NCI-H526 treated with DMSO at 0.1 percent for 48 hours (cell line): ENCODE results near the gene LMNTD2.

Experiments used
- DNase-seq: peaks from one replicate; lab custom pipeline; 2025; lab: John Stamatoyannopoulos, UW

Gene LMNTD2

DNA sequence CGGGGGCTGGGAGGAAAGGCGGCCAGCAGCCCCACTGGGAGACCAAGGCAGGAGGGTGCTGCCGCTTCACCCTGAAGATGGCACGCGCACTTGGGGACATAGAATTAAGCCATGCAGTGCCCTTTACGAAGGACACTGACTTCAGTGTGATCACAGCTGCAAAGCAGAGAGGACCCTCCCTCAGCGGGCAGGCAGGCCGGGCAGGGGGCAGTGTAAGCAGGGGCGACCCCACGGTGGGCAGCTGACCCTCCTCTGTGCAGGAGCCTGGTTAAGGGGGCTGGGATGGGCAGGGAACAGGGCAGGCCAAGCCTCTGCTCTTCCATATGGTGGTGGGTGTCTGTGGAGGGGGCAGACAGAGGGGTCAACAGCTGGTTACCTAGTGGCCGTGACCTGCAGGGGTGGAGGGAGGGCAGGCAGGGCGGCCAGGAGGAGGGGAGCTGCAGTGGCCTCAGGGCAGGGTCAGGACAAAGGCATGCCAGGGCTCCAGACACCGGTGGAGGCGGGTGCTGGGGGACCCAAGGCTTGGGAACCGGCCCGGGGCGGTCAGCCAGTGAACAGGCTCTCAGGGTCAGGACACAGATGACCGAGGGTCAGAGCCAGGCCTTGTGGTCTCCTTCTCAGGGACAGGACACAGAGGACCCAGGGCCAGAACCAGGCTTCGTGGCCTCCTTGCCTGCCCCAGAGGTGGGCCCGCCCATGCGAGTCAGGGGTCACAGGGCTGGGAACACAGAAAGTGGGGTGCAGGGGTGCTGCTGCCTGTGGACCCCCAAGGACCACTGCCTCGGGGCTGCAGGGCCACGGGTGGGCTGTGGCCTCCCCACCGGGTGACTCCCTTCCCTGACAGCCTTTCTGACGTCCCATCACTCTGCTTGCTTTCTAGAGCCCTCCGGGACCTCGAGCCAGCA, 7.2 kb downstream of the LMNTD2 start:
- no peak for DNase-seq

DNA sequence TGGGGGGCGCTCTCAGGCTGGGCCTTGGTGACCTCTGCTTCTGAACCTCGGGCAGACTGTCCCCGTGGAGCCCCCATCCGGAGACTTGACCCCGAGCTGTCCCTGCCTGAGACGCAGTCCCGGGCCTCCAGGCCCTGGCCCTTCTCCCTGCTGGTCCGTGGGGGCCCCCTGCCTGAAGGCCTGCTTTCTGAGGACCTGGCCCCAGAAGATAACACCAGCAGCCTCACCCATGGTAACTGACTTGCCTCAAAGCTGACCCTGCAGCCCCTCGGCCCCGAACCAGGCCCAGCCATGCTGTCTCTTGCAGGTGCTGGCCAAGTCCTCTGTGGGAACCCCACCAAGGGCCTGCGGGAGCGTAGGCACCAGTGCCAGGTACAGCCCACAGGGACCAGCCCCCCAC, 8.9 kb downstream of the LMNTD2 start:
- no peak for DNase-seq

DNA sequence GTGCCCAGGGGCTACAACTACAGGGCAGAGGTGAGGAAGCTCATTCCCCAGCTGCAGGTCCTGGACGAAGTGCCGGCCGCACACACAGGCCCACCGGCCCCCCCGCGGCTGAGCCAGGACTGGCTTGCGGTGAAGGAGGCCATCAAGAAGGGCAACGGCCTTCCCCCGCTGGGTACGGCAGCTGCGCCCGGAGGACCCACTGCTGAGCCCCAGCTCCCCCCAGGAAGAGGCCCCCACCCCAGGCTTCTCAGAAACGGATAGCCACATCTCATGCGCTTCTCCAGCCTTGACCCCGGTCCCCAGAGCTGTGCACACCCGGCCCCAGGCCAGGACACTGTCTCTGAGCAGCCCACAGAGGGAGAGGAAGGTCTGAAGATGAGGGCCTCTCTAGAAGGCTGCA, 9.4 kb downstream of the LMNTD2 start:
- no peak for DNase-seq

- DNase-seq = no peak
Measured at GRCh38 chr11:550746-551085, 9.8 kb downstream of the LMNTD2 start.

GRCh38 chr11:550021-550745, 10.4 kb downstream of the LMNTD2 start:
- DNase-seq = no peak

- DNase-seq = no peak
Measured at GRCh38 chr11:548700-549603, 11.6 kb downstream of the LMNTD2 start.

GRCh38 chr11:545171-545570, 15.4 kb downstream of the LMNTD2 start:
- DNase-seq = no peak

GRCh38 chr11:544817-545166, 15.7 kb downstream of the LMNTD2 start:
- DNase-seq = no peak

DNA sequence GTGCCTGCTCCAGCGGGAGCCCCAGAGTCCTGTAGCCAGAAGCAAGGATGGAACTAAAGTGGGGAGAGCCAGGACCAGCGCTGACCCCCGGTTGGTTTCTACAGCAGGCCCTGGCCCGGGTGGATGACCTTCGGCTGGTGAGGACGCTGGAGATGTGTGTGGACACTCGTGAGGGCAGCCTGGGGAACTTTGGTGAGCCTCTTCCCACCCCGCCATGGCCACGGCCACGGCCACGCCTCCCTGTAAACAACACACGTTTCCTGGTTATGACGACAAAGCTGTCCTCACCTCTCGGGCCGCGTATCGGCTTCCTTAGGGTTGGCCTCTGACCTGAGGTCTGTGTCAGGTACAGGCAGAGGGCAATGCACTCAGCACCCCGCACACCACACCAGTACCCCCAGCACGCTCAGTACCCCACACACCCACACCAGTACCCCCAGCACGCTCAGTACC, 19.1 kb downstream of the LMNTD2 start:
- no peak for DNase-seq

DNA sequence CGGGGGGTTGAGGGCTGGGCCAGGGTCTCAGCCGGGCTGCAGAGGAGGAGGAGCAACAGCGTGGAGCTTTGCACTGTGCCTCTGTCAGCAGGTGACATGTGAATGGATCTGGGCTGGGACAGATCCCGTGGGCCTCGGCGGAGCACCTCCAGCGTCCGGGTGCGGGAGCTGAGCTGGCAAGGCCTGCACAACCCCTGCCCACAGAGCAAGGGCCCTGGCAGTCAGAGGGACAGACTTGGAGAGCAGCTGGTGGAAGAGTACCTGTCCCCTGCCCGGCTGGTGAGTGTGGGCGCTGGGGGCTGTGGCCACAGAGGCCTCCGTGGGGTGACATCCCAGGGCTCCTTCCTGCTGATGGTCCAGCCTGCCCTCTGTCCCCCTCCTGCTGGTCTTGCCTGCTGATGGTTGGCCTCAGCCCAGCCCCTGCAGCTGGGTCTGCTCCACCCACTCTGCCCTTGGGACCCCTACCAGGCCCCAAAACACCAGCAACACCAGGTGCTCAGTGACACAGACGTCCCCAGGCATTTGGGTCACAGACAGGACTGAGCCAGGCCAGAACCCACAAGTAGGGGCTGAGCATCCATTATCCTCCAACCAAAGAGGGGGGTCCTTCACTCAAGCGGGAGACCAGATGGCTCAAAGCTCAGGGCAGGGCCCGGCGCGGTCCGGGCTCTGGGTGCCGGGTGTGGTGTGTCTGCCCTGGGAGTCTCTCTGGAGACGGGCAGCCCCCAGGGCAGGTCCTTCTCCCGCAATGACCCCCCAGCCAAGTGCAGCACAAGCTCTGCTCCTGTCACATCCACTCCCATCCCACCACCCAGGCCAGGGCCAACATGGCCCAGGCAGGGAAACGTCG, 19.7 kb downstream of the LMNTD2 start:
- no peak for DNase-seq

GRCh38 chr11:539971-540481, 20.5 kb downstream of the LMNTD2 start:
- no peak for DNase-seq

DNA sequence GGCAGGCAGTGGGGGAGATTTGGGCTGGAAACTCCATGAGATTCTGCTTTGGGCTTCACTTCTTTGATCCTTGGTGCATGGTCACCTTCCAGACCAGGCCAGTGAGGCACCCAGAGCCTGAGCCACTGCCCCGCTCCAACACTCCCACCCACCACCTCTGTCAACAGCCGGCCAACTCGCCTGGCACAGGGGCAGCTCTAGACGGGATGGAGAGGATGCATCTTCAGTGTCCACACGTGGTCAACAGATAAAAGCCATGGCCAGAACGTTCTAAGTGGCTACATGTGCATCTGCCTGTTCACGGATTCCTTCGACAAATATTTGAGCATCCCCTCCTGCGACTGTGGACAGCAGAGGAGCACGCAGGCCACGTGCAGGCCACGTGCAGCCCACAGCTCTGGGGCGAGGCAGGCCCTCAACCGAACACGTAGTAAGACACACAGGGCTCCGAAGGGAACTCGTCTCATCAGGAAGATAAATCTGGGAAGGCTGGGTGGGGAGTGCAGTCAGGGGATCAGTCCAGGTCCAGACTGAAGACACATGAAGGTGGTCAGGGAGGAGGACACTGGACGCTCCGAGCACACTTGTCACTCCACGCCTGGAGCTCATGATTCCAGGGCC, 22.0 kb downstream of the LMNTD2 start:
- no peak for DNase-seq

DNA sequence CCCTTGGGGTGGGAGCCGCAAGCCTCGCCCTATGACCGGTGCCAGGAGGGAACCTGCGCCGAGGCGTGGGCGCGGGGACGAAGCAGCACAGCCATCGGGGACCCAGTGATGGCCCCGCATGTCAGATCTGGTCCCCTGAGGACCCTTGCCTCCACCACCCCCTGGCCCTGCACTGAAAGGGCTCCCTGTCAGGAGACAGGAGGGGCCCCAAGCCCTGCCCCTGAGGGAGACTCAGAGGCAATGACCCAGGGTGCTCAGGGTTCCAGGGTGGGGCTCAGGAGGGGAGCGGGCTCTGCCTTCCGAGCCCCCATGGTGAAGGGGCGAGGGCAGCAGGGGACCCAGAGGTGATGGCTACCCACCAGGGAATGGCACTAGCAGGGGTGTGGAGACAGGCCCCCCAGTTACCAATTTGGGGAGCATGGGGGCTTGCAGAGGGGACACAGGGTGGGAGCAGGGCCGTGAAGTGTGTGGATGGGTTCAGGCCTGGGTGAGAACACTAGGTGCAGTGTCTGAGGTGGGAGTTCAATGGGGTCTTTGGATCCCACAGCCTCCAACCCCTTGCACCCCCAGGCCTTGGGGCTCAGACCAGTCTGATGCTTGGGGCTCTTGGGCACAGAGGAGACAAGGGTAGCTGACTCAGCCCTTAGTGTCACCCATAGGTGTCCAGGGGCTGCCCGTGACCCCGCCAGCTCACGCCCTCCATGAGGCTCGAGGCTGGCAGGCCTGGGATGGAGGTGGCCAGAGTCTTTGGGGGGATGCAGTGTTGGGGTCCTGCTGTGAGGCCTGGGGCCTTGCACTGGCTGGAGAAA, 22.7 kb downstream of the LMNTD2 start:
- no peak for DNase-seq

GRCh38 chr11:536841-537621, 23.5 kb downstream of the LMNTD2 start, which contains the start of gene LRRC56:
TSS of gene LRRC56 (plus strand) at chr11:537527. CDS start at chr11:540685, 3,158 bp downstream.
- DNase-seq = peak; percentile 94

- peak; percentile 87 for DNase-seq
Measured at GRCh38 chr11:535519-536454, 24.8 kb downstream of the LMNTD2 start, which contains the start of gene HRAS. TSS of gene HRAS (minus strand) at chr11:535576.

DNA sequence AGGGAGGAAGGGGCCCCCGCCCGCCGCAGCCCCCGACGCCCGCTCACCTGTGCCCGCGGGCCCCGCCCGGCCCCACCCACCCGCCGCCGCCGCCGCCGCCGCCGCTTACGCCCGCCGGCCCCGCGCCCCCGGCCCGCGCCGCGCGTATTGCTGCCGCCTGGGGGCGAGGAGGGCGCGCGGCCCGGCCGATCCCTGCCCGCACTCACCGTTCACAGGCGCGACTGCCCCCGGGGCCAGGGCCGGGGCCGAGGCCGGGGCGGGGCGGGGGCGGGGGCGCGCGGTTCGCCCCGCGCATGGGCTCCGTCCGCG, 25.4 kb downstream of the LMNTD2 start:
- no peak for DNase-seq

GRCh38 chr11:534396-535209, 25.9 kb downstream of the LMNTD2 start:
- peak; percentile 66 for DNase-seq
